Panc1 (cell line): ENCODE data around the gene GUCY2C.

ENCODE experiments used
- CTCF ChIP-seq: fragments of 450-650 bp; IDR thresholded peaks from 2 replicates; pipeline ENCODE4 v1.5.1; 2017; ENCODE audit warnings: mild to moderate bottlenecking
- POLR2AphosphoS5 ChIP-seq: IDR thresholded peaks from 2 replicates; pipeline ENCODE4 v1.6.1; 2012; ENCODE audit warnings: mild to moderate bottlenecking, low read depth, low read length, moderate library complexity
- REST ChIP-seq, 2 experiments: IDR thresholded peaks; 2 replicates each; pipeline ENCODE4 v1.6.1; 2011 to 2012; ENCODE audit warnings: low read depth in 2 of 2, control low read depth in 1 of 2, low read length in 1 of 2, mild to moderate bottlenecking in 1 of 2, moderate library complexity in 1 of 2; ENCODE audit not compliant: insufficient read depth in 1 of 2
- SIN3A ChIP-seq: IDR thresholded peaks from 2 replicates; pipeline ENCODE4 v1.6.1; 2012; ENCODE audit warnings: low read depth, mild to moderate bottlenecking, low read length, moderate library complexity, borderline replicate concordance; ENCODE audit not compliant: insufficient read depth
- TCF7L2 ChIP-seq: IDR thresholded peaks from 2 replicates; pipeline ENCODE4 v1.6.1; 2011; ENCODE audit warnings: mild to moderate bottlenecking, low read depth, low read length, inconsistent platforms

GRCh38 chr12:14597480-14597879 lies 98.9 kb downstream of the GUCY2C start:
- no peak for TF ChIP-seq CTCF
- TF ChIP-seq POLR2AphosphoS5: no peak
- TF ChIP-seq REST (IDR thresholded peaks at IDR 0.05; ENCODE audit: insufficient read depth in 1 of 2, low read depth in 2 of 2, low read length in 1 of 2): no peak
- no peak for TF ChIP-seq TCF7L2
- no peak for TF ChIP-seq SIN3A
